H1 (cell line): Measurements from ENCODE around the gene NKAPD1. TPM values are rescaled to one million over a fixed set of nuclear protein-coding genes. Genes with fewer than 3 reads are reported as not detected.

Experiments used
- BCL11A ChIP-seq, 2 experiments: IDR thresholded peaks; one replicate each; pipeline ENCODE4 v1.6.1; 2011; ENCODE audit warnings: low read depth in 2 of 2, low read length in 2 of 2, mild to moderate bottlenecking in 2 of 2
- CHD2 ChIP-seq: IDR thresholded peaks from 2 replicates; pipeline ENCODE4 v1.6.1; 2012; ENCODE audit warnings: low read length, improper control_type of control experiment
- CREB1 ChIP-seq: IDR thresholded peaks from 2 replicates; pipeline ENCODE4 v1.6.1; 2012; ENCODE audit warnings: inconsistent platforms
- EP300 ChIP-seq, 2 experiments: IDR thresholded peaks; 1 replicate in 1 of 2; 2 replicates in 1 of 2; pipeline ENCODE4 v1.6.1; 2011 to 2012; ENCODE audit warnings: low read depth in 2 of 2, low read length in 2 of 2, mild to moderate bottlenecking in 2 of 2, borderline replicate concordance in 1 of 2, inconsistent platforms in 1 of 2, moderate library complexity in 1 of 2
- EZH2 ChIP-seq: fragments of 200-600 bp; sonication (generic); IDR thresholded peaks from 2 replicates; pipeline ENCODE4 v1.7.1; 2012; ENCODE audit warnings: low read depth, mild to moderate bottlenecking, moderate library complexity, low read length, inconsistent platforms; ENCODE audit not compliant: severe bottlenecking
- GTF2F1 ChIP-seq: IDR thresholded peaks from 2 replicates; pipeline ENCODE4 v1.6.1; 2012; ENCODE audit warnings: low read depth, low read length, improper control_type of control experiment, borderline replicate concordance
- HDAC2 ChIP-seq, 2 experiments: fragments of 300-600 bp in 1 of 2; sonication (generic) in 1 of 2; IDR thresholded peaks; 2 replicates each; pipeline ENCODE4 v1.6.1; 2011 to 2012; ENCODE audit warnings: low read depth in 2 of 2, low read length in 2 of 2, mild to moderate bottlenecking in 2 of 2, moderate library complexity in 2 of 2, borderline replicate concordance in 1 of 2, inconsistent platforms in 1 of 2
- HDAC6 ChIP-seq: IDR thresholded peaks from one replicate; pipeline ENCODE4 v1.7.1; 2012; ENCODE audit warnings: low read depth, mild to moderate bottlenecking, inconsistent platforms, low read length, moderate library complexity
- KDM1A ChIP-seq: fragments of 200-600, 300-600 bp; sonication (generic); IDR thresholded peaks from 2 replicates; pipeline ENCODE4 v1.7.1; 2016; ENCODE audit warnings: mild to moderate bottlenecking, low read length, borderline replicate concordance
- KDM4A ChIP-seq: IDR thresholded peaks from one replicate; pipeline ENCODE4 v1.7.1; 2012; ENCODE audit warnings: low read depth, mild to moderate bottlenecking, moderate library complexity, low read length, inconsistent platforms; ENCODE audit not compliant: severe bottlenecking
- NANOG ChIP-seq: IDR thresholded peaks from 2 replicates; pipeline ENCODE4 v1.6.1; 2011; ENCODE audit warnings: low read length, low read depth, mild to moderate bottlenecking, inconsistent platforms; ENCODE audit not compliant: insufficient read depth, poor library complexity, severe bottlenecking
- NRF1 ChIP-seq: IDR thresholded peaks from 2 replicates; pipeline ENCODE4 v1.6.1; 2011; ENCODE audit warnings: mild to moderate bottlenecking, low read depth, low read length, improper control_type of control experiment
- PHF8 ChIP-seq: fragments of 200-600 bp; sonication (generic); conservative IDR thresholded peaks from 2 replicates; pipeline ENCODE4 v1.7.1; 2012; ENCODE audit warnings: low read depth, mild to moderate bottlenecking, inconsistent platforms, low read length, moderate library complexity
- POLR2A ChIP-seq, 2 experiments: IDR thresholded peaks; 1 replicate in 1 of 2; 2 replicates in 1 of 2; pipeline ENCODE4 v1.6.1; 2011; ENCODE audit warnings: low read depth in 2 of 2, low read length in 2 of 2, mild to moderate bottlenecking in 2 of 2; ENCODE audit errors: control extremely low read depth in 1 of 2
- SAP30 ChIP-seq: fragments of 300-600 bp; sonication (generic); IDR thresholded peaks from 2 replicates; pipeline ENCODE4 v1.7.1; 2012; ENCODE audit warnings: low read length, moderate library complexity, mild to moderate bottlenecking, inconsistent platforms; ENCODE audit not compliant: insufficient read depth, insufficient replicate concordance
- SIN3A ChIP-seq, 2 experiments: IDR thresholded peaks in 1 of 2; conservative IDR thresholded peaks in 1 of 2; 2 replicates each; pipeline ENCODE4 v1.6.1; 2011 to 2012; ENCODE audit warnings: low read length in 2 of 2, improper control_type of control experiment in 1 of 2, low read depth in 1 of 2, mild to moderate bottlenecking in 1 of 2
- SIX5 ChIP-seq: IDR thresholded peaks from 2 replicates; pipeline ENCODE4 v1.6.1; 2011; ENCODE audit warnings: mild to moderate bottlenecking, low read depth, low read length
- SP2 ChIP-seq: IDR thresholded peaks from 2 replicates; pipeline ENCODE4 v1.6.1; 2012; ENCODE audit warnings: mild to moderate bottlenecking, low read length, inconsistent platforms
- SP4 ChIP-seq: IDR thresholded peaks from 2 replicates; pipeline ENCODE4 v1.6.1; 2012; ENCODE audit warnings: low read length, inconsistent platforms
- TAF1 ChIP-seq: IDR thresholded peaks from 2 replicates; pipeline ENCODE4 v1.6.1; 2011; ENCODE audit warnings: mild to moderate bottlenecking, low read depth, low read length
- TBP ChIP-seq: IDR thresholded peaks from 2 replicates; pipeline ENCODE4 v1.6.1; 2011; ENCODE audit warnings: low read depth, low read length, improper control_type of control experiment
- ZNF274 ChIP-seq: IDR thresholded peaks from 2 replicates; pipeline ENCODE4 v1.7.0; 2012; ENCODE audit warnings: low read length, borderline replicate concordance; ENCODE audit errors: extremely low read depth
- polyA plus RNA-seq, 7 experiments: library from polyadenylated mRNA; depleted of rRNA in 3 of 7; stranded (reverse) in 5 of 7; unstranded in 2 of 7; fragments of >200 nt in 5 of 7; fragments of 200-250 nt in 2 of 7; gene quantifications; 1 replicate in 5 of 7; 2 replicates in 1 of 7; 4 replicates in 1 of 7; pipeline versions ENCODE4 v1.2.1 to v1.2.3, GENCODE V29; 2011 to 2013; ENCODE audit warnings: missing spikeins in 2 of 7, mixed read lengths in 2 of 7
- total RNA-seq: library from RNA; stranded (reverse); fragmentation: NEBNext Ultra II Directional; extraction: Animal tissue kit (Norgen Biotek cat#: 25700); gene quantifications from 2 replicates; pipeline ENCODE4 v1.2.1, GENCODE V29; 2021
- TF ChIP-seq, protein P1 (sequence below): IDR thresholded peaks from 2 replicates; pipeline ENCODE4 v1.6.1; 2012; ENCODE audit warnings: inconsistent platforms

Gene NKAPD1
- total and polyA plus RNA-seq, 2 of the 8 experiments (the other 6 are each of a cell fraction or from before 2014, with no cell fraction given), result 6.7 to 16.7 TPM

DNA sequence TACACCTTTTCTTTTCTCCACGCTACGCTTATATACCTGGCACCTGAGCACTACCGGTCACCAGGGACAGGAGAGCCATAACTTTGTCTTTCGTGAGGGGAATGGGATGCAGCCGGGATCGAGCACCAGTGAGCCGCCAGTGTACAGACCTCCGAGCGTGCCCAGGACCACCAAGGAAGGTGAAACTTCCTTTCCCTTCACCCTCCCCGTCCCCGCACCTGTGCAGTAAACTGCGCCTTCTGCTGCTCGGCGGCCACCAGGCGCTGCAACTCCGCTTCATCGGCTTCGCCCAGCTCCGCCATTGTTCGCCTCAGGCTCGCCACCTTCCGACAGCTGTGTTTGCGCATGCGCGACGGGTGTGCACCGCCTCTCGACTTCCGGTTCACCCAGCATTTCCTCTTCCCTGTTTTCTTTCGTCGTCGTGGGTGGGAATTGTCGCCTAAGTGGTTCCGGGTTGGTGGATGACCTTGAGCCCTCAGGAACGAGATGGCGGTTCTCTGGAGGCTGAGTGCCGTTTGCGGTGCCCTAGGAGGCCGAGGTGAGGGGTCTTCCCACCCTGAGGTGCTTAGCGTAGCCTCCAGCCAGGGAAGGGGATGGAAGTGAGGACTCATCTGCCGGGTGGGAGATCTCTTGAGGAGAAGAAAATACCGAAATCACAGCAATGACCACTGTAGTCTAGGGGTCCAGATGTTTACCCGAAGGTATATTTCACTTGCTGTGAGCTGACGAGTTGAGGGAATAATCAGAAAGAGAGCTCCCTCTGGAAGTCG lies 12.5 kb downstream of the NKAPD1 start, which contains the start of the genes SDHD and TIMM8B (continued):
- TF ChIP-seq SP2 (no peak), SIX5 (no peak), KDM1A (no peak), CHD2 (peak; percentile 74), SP4 (no peak), ZNF274 (no peak), KDM4A (no peak), TBP (peak; percentile 87), PHF8 (peak; percentile 81), SIN3A (conservative IDR thresholded peaks at IDR 0.05 in 1 of 2, IDR thresholded peaks at IDR 0.05 in 1 of 2; ENCODE audit: low read depth in 1 of 2, low read length in 2 of 2) (peak in 1 of 2 experiments; percentile 40; a peak in 2 of 4 replicates), EP300 (IDR thresholded peaks at IDR 0.05; ENCODE audit: borderline replicate concordance in 1 of 2, low read depth in 2 of 2, low read length in 2 of 2) (no peak), EZH2 (no peak), BCL11A (IDR thresholded peaks at IDR 0.05; ENCODE audit: low read depth in 2 of 2, low read length in 2 of 2) (no peak), CREB1 (peak; percentile 56), GTF2F1 (no peak; the same call in 1 of the 2 replicates), HDAC2 (IDR thresholded peaks at IDR 0.05; ENCODE audit: borderline replicate concordance in 1 of 2, low read depth in 2 of 2, low read length in 2 of 2) (peak in 1 of 2 experiments; percentile 25; a peak in 1 of 4 replicates), NANOG (no peak), HDAC6 (no peak), NRF1 (peak; percentile 79), SAP30 (no peak), POLR2A (IDR thresholded peaks at IDR 0.05; ENCODE audit: control extremely low read depth in 1 of 2, low read depth in 2 of 2, low read length in 2 of 2) (peak; percentile 28 to 61; a peak in 2 of 3 replicates), TAF1 (peak; percentile 92)
- TF ChIP-seq, protein P1, sequence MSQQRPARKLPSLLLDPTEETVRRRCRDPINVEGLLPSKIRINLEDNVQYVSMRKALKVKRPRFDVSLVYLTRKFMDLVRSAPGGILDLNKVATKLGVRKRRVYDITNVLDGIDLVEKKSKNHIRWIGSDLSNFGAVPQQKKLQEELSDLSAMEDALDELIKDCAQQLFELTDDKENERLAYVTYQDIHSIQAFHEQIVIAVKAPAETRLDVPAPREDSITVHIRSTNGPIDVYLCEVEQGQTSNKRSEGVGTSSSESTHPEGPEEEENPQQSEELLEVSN, result no peak; the same call in 1 of the 2 replicates
